Measurements from ENCODE around the gene TMEM123.

Gene TMEM123

GRCh38 chr11:102431404-102431803 lies 21.2 kb downstream of the TMEM123 start:
- no peaks in the 10 kb centered on the region for H3K36me3 ChIP-seq
- no peak for TF ChIP-seq CTCF (IDR thresholded peaks at IDR 0.05)
- no peaks in the 10 kb centered on the region for H3K9me3 ChIP-seq
- H3K4me3 ChIP-seq (ENCODE audit: low read depth in 1 of 2, low read length in 1 of 2) = no peak overlapping the region
- H3K27ac ChIP-seq = no peak overlapping the region
- H3K27me3 ChIP-seq = no peaks in the 10 kb centered on the region
- peaks cover 4% of the 10 kb centered on the region in 2 experiments for H3K4me1 ChIP-seq (ENCODE audit: control insufficient read depth in 1 of 2, insufficient read depth in 1 of 2, low read depth in 1 of 2, low read length in 1 of 2)

- peaks cover 10 to 11% of the 10 kb centered on the region in 2 experiments for H3K4me1 ChIP-seq (ENCODE audit: control insufficient read depth in 1 of 2, insufficient read depth in 1 of 2, low read depth in 1 of 2, low read length in 1 of 2)
- no peaks in the 10 kb centered on the region for H3K36me3 ChIP-seq
- H3K27ac ChIP-seq = peak overlapping the region; percentile 60
- TF ChIP-seq CTCF (IDR thresholded peaks at IDR 0.05) = no peak
- H3K9me3 ChIP-seq = no peaks in the 10 kb centered on the region
- H3K27me3 ChIP-seq = no peaks in the 10 kb centered on the region
- no peak overlapping the region for H3K4me3 ChIP-seq (ENCODE audit: low read depth in 1 of 2, low read length in 1 of 2)
Observed at GRCh38 chr11:102430158-102430836, 22.3 kb downstream of the TMEM123 start.

- Histone ChIP-seq H3K4me1 (ENCODE audit: control insufficient read depth in 1 of 2, insufficient read depth in 1 of 2, low read depth in 1 of 2, low read length in 1 of 2) (peaks cover 10 to 11% of the 10 kb centered on the region in 2 experiments), H3K4me3 (ENCODE audit: low read depth in 1 of 2, low read length in 1 of 2) (no peak overlapping the region), H3K9me3 (no peaks in the 10 kb centered on the region), H3K27me3 (no peaks in the 10 kb centered on the region), H3K36me3 (no peaks in the 10 kb centered on the region), H3K27ac (peak overlapping the region; percentile 60)
- TF ChIP-seq CTCF (IDR thresholded peaks at IDR 0.05) = no peak
Observed at GRCh38 chr11:102429691-102430090, 22.9 kb downstream of the TMEM123 start.

DNA sequence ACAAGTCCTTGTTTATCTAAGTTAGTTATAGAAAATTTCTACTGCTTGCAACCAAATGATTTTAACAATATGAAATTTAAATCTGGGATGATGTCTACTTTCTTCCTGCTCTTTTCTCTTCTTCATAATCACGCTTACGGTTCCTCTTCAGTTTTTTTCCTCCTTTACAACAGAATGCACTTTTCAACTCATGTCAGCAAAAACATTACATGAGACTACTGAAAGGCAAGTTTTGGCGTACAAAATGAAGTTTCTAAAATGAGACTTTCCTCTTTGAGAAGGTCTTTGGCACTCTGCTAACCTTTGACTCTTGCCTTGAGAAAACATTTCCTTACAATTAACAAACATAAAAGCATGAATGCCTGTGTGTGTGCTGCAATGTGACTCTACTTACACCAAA lies 23.3 kb downstream of the TMEM123 start:
- H3K27ac ChIP-seq = peak overlapping the region; percentile 60
- H3K27me3 ChIP-seq = no peaks in the 10 kb centered on the region
- H3K4me3 ChIP-seq (ENCODE audit: low read depth in 1 of 2, low read length in 1 of 2) = no peak overlapping the region
- no peaks in the 10 kb centered on the region for H3K9me3 ChIP-seq
- no peak for TF ChIP-seq CTCF (IDR thresholded peaks at IDR 0.05)
- peaks cover 10 to 11% of the 10 kb centered on the region in 2 experiments for H3K4me1 ChIP-seq (ENCODE audit: control insufficient read depth in 1 of 2, insufficient read depth in 1 of 2, low read depth in 1 of 2, low read length in 1 of 2)
- H3K36me3 ChIP-seq = no peaks in the 10 kb centered on the region

DNA sequence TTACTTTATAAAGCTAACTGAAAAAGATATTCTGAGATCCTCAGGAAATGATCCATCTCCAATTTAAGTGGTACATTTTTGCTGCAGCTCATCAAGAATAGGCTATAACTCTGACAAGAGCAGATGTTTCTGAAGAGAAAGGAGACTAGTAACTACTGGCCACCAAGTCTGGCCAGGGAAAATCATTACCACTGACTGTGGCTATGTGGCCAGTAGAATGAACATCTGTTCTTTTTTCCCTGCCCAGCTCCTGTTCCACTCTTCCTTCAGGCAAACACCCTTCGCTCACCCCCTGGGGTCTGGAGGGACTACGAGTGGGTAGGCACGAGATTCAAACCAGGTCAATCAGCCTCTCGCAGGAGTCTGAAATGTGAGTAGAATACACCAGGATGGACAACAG lies 23.9 kb downstream of the TMEM123 start:
- peaks cover 10 to 11% of the 10 kb centered on the region in 2 experiments for H3K4me1 ChIP-seq (ENCODE audit: control insufficient read depth in 1 of 2, insufficient read depth in 1 of 2, low read depth in 1 of 2, low read length in 1 of 2)
- H3K4me3 ChIP-seq (ENCODE audit: low read depth in 1 of 2, low read length in 1 of 2) = no peak overlapping the region
- no peaks in the 10 kb centered on the region for H3K36me3 ChIP-seq
- no peaks in the 10 kb centered on the region for H3K9me3 ChIP-seq
- TF ChIP-seq CTCF (IDR thresholded peaks at IDR 0.05) = no peak
- no peaks in the 10 kb centered on the region for H3K27me3 ChIP-seq
- peak overlapping the region; percentile 60 for H3K27ac ChIP-seq
